Kidney epithelial cell (primary cell): ENCODE results near the gene CYB5RL. TPM values are rescaled to one million over a fixed set of nuclear protein-coding genes. Genes with fewer than 3 reads are reported as not detected.

Source experiments
- DNase-seq: peaks from one replicate; pipeline ENCODE4 v3.0.0-alpha.2; 2010; ENCODE audit warnings: low read depth
- H3K27me3 ChIP-seq: 2 replicates; pipeline ENCODE4 v1.6.0; 2011; ENCODE audit warnings: low read length; ENCODE audit not compliant: control insufficient read depth, insufficient read depth
- H3K36me3 ChIP-seq: 2 replicates; pipeline ENCODE4 v1.5.1; 2011; ENCODE audit warnings: low read length; ENCODE audit not compliant: control insufficient read depth, insufficient read depth
- H3K4me3 ChIP-seq: 2 replicates; pipeline ENCODE4 v1.5.1; 2011; ENCODE audit warnings: low read depth, mild to moderate bottlenecking, control low read depth, low read length
- CTCF ChIP-seq: IDR thresholded peaks from 2 replicates; pipeline ENCODE4 v1.5.1; 2011; ENCODE audit warnings: mild to moderate bottlenecking, moderate library complexity, low read length, control low read depth, inconsistent platforms; ENCODE audit not compliant: insufficient read depth, poor library complexity, severe bottlenecking
- total RNA-seq: library from RNA; depleted of rRNA; stranded (reverse); fragments of >200 nt; gene quantifications from 2 replicates; pipeline ENCODE4 v1.2.3, GENCODE V29; 2015

The CYB5RL gene
- total RNA-seq, 1 donor from 2014 or later: 6.6 TPM

- TF ChIP-seq CTCF: no peak
- Histone ChIP-seq H3K36me3 (no peaks in the 10 kb centered on the region), H3K4me3 (no peak overlapping the region), H3K27me3 (no peaks in the 10 kb centered on the region)
- DNase-seq: no peak
These were observed 11.5 kb downstream of the CYB5RL start for GRCh38 chr1:54188291-54188690.

- Histone ChIP-seq H3K36me3 (no peaks in the 10 kb centered on the region), H3K4me3 (no peak overlapping the region), H3K27me3 (no peaks in the 10 kb centered on the region)
- no peak for TF ChIP-seq CTCF
- no peak for DNase-seq
These were observed 13.8 kb downstream of the CYB5RL start for GRCh38 chr1:54186056-54186455.

GRCh38 chr1:54180701-54181360 is 19.0 kb downstream of the CYB5RL start:
- DNase-seq: no peak
- no peaks in the 10 kb centered on the region for H3K27me3 ChIP-seq
- H3K36me3 ChIP-seq: no peaks in the 10 kb centered on the region
- no peak overlapping the region for H3K4me3 ChIP-seq
- no peak for TF ChIP-seq CTCF

GRCh38 chr1:54178296-54179070 is 21.3 kb downstream of the CYB5RL start:
- Histone ChIP-seq H3K4me3 (no peak overlapping the region), H3K36me3 (no peaks in the 10 kb centered on the region), H3K27me3 (no peaks in the 10 kb centered on the region)
- no peak for TF ChIP-seq CTCF
- no peak for DNase-seq

GRCh38 chr1:54177726-54178125 is 22.1 kb downstream of the CYB5RL start:
- no peak overlapping the region for H3K4me3 ChIP-seq
- TF ChIP-seq CTCF: no peak
- no peaks in the 10 kb centered on the region for H3K27me3 ChIP-seq
- no peaks in the 10 kb centered on the region for H3K36me3 ChIP-seq
- DNase-seq: no peak
